ENCODE measurements around the gene CAPN7. TPM values are rescaled to one million over a fixed set of nuclear protein-coding genes. Genes with fewer than 3 reads are reported as not detected.
A peak's percentile ranks its signal among the peaks of the same experiment; 100 is the strongest.

Gene CAPN7
- total RNA-seq, 2 donors from 2014 or later: 45.1 to 46.7 TPM

DNA sequence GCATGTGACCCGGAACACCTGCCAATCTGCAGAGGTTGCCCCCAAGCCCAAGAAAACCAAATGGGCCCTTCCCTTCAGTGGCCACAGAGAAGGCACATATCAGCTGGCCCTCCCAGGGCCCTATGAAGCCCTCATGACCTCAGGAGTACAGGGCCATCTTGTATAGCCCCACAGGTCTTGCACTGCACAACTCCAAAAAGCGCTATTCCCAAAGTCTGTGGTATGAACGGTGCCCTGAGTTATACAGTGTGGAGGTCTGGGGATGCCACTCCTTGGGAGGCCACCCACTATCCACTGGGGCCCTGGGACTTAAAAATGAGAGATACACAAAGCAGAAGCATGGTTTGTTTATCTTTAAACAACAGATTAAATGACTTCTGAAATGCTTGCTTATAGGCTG is 61.5 kb downstream of the CAPN7 start:
- DNase-seq (ENCODE audit: low spot score): no peak
- H3K4me3 ChIP-seq: no peak overlapping the region
- no peaks in the 10 kb centered on the region for H3K4me1 ChIP-seq (replicated peaks)
- H3K9me3 ChIP-seq: no peaks in the 10 kb centered on the region
- H3K27ac ChIP-seq: no peak overlapping the region
- no peak for TF ChIP-seq POLR2A (IDR thresholded peaks at IDR 0.05)
- intact Hi-C loops (cut with DNase I): loop anchor here (5.0 kb wide), 1 partner anchor 60 kb away; the partner anchor contains the start of gene CAPN7
- 97% methylated on average over 3 of the region's 3 CpGs for WGBS
- no peaks in the 10 kb centered on the region for H3K36me3 ChIP-seq
- no peaks in the 10 kb centered on the region for H3K27me3 ChIP-seq (replicated peaks; ENCODE audit: insufficient read depth)

DNA sequence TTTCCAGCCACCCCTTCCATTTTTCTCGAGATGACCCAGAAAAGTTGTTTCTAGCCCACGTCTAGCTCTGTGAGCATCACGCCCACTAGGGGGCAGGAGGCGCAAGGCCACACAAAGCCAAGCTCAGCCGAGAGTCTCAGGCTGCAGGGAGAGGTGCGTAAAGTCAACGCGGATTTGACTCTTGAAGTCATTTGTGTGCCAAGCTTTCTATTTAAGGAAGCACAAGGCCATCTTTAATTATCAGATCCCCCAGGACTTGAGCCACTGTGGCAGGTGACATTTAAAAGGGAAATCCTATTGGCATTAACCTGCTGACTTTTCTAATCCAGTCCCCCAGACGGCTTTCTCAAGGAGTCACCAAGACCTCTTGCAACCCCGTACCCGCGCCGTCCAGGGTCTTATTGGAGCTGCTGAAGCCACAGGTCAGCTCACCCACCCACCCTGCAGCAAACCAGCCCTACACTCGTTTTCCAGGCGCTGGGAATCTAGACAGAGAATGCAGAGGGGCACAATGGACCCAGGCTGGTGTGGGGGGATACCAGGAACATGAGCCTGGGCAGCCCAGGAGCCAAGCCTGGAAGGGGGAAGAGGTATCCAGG is 62.1 kb downstream of the CAPN7 start:
- peak; percentile 77 for DNase-seq (ENCODE audit: low spot score)
- H3K27ac ChIP-seq: no peak overlapping the region
- no peak overlapping the region for H3K4me3 ChIP-seq
- intact Hi-C loops (cut with DNase I): loop anchor here (1.0 to 5.0 kb wide), 4 partner anchors 61 to 289 kb away; partner anchors contain the start of genes CAPN7 and SH3BP5
- no peaks in the 10 kb centered on the region for H3K9me3 ChIP-seq
- TF ChIP-seq POLR2AphosphoS5 (IDR thresholded peaks at IDR 0.05) (peak; percentile 65), POLR2A (IDR thresholded peaks at IDR 0.05) (no peak)
- TF ChIP-seq, protein P1, sequence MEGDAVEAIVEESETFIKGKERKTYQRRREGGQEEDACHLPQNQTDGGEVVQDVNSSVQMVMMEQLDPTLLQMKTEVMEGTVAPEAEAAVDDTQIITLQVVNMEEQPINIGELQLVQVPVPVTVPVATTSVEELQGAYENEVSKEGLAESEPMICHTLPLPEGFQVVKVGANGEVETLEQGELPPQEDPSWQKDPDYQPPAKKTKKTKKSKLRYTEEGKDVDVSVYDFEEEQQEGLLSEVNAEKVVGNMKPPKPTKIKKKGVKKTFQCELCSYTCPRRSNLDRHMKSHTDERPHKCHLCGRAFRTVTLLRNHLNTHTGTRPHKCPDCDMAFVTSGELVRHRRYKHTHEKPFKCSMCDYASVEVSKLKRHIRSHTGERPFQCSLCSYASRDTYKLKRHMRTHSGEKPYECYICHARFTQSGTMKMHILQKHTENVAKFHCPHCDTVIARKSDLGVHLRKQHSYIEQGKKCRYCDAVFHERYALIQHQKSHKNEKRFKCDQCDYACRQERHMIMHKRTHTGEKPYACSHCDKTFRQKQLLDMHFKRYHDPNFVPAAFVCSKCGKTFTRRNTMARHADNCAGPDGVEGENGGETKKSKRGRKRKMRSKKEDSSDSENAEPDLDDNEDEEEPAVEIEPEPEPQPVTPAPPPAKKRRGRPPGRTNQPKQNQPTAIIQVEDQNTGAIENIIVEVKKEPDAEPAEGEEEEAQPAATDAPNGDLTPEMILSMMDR (IDR thresholded peaks at IDR 0.05): peak; percentile 90 to 94 (median 94)
- no peaks in the 10 kb centered on the region for H3K4me1 ChIP-seq (replicated peaks)
- WGBS: 29% methylated on average over 15 of the region's 15 CpGs
- no peaks in the 10 kb centered on the region for H3K27me3 ChIP-seq (replicated peaks; ENCODE audit: insufficient read depth)
- no peaks in the 10 kb centered on the region for H3K36me3 ChIP-seq

DNA sequence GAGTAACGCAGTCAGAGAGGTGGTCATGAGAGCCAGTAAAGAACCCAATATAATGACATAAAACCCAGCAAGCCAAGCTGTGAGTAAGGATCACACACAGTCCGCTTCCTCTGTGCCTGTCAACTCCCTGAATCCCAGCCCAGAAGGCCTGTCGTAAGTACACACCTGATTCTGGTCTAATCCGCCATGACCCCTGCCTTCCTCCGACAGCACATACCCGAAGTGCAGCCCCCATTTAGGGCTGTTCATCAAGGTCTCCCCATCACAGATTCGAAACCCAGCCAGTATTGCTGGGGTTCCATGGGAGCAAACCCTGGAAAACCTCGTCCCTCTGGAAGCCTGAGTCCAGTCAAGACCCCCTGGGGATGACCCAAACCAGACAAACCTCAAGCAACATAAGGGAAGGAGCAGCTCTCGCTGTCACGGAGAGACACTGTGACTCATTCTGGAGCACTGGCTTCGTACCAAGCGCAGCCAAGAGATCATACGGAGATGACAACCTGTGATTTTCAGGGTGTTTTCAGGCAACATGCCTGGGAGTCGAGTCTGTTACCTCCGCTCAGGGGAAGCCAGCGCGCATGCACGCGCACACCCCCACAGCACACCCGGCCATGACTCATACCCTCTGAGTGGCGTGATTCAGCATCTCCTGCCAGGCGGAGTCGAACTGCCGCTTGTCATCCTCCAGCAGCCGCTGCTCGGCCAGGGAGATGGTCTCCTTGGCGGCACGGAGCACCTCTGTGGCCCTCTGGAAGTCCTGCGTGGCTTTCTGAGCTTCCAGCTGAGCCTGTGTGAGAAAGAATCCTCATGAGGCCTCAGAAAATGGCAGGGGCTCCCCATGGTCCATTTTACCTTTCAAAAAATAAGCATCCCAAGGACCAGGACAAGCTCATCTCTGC is 63.3 kb downstream of the CAPN7 start:
- H3K27me3 ChIP-seq (replicated peaks; ENCODE audit: insufficient read depth): no peaks in the 10 kb centered on the region
- intact Hi-C loops (cut with DNase I): loop anchor here (2.0 to 5.0 kb wide), 2 partner anchors 62 to 287 kb away; partner anchors contain the start of gene CAPN7
- no peaks in the 10 kb centered on the region for H3K36me3 ChIP-seq
- peak overlapping the region; percentile 41 to 56 for H3K27ac ChIP-seq
- no peak for DNase-seq (ENCODE audit: low spot score)
- H3K4me3 ChIP-seq: no peak overlapping the region
- no peaks in the 10 kb centered on the region for H3K4me1 ChIP-seq (replicated peaks)
- WGBS: 78% methylated on average over 29 of the region's 29 CpGs
- peak; percentile 40 for TF ChIP-seq POLR2AphosphoS5 (IDR thresholded peaks at IDR 0.05)
- TF ChIP-seq, protein P1 (IDR thresholded peaks at IDR 0.05): no peak
- no peak for TF ChIP-seq POLR2A (IDR thresholded peaks at IDR 0.05)
- H3K9me3 ChIP-seq: no peaks in the 10 kb centered on the region

DNA sequence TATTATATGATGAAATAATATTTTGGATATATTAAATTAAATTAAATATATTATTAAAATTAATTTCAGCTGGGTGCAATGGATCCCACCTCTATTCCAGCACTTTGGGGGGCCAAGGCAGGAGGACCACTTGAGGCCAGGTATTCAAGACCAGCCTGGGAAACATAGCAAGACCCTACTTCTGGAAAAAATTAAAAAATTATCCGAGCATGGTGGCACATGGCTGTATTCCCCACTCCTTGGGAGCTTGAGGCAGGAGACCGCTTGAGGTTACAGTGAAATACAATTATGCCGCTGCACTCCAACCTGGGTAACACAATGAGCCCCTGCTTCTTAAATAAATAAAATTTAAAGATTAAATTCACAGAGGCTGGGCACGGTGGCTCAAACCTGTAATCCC is 65.0 kb downstream of the CAPN7 start:
- intact Hi-C loops (cut with DNase I): no loop called here
- Histone ChIP-seq H3K27ac (no peak overlapping the region), H3K9me3 (no peaks in the 10 kb centered on the region), H3K36me3 (no peaks in the 10 kb centered on the region), H3K4me3 (no peak overlapping the region), H3K27me3 (replicated peaks; ENCODE audit: insufficient read depth) (no peaks in the 10 kb centered on the region), H3K4me1 (replicated peaks) (no peaks in the 10 kb centered on the region)
- no peak for DNase-seq (ENCODE audit: low spot score)
- 87% methylated on average over 4 of the region's 4 CpGs for WGBS
- TF ChIP-seq, protein P1 (IDR thresholded peaks at IDR 0.05): no peak
- TF ChIP-seq POLR2A (IDR thresholded peaks at IDR 0.05) (no peak), POLR2AphosphoS5 (IDR thresholded peaks at IDR 0.05) (no peak)

DNA sequence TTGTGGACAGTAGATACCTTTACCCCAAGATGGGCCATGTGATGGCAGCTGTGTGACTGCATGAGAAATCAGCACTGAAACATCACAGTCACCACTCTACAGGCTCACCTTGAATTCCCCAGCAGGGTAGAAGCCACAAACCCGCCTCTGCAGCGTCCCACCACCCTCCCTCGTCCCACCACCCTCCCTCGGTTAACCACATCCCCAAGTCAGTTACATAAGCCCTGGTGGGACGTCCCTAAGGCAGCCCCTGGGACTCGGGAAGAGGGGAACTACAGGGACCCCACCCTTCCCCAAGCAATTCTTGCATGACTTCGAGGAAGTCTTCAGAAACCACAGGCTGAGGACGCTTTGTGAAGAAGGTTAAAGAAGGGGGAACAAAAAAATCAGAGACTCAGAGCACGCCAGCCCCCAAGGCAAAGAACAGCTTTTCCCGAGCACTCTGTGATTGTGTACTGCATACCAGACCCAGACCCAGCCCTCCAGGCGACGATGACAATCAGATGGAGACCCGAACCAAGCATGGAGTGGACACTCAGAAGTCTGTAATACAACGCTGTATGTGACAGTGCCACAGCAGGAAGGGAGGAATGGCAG is 65.8 kb downstream of the CAPN7 start:
- Histone ChIP-seq H3K27me3 (replicated peaks; ENCODE audit: insufficient read depth) (no peaks in the 10 kb centered on the region), H3K27ac (no peak overlapping the region), H3K36me3 (no peaks in the 10 kb centered on the region), H3K4me3 (no peak overlapping the region), H3K4me1 (replicated peaks) (no peaks in the 10 kb centered on the region), H3K9me3 (no peaks in the 10 kb centered on the region)
- TF ChIP-seq POLR2AphosphoS5 (IDR thresholded peaks at IDR 0.05) (no peak), POLR2A (IDR thresholded peaks at IDR 0.05) (no peak)
- TF ChIP-seq, protein P1 (IDR thresholded peaks at IDR 0.05): no peak
- WGBS: 78% methylated on average over 14 of the region's 14 CpGs
- intact Hi-C loops (cut with DNase I): no loop called here
- no peak for DNase-seq (ENCODE audit: low spot score)
